Measurements from ENCODE around the gene TPRN.

Gene TPRN

GRCh38 chr9:137163805-137164204 lies 36.7 kb downstream of the TPRN start:
- no peaks in the 10 kb centered on the region for H3K4me1 ChIP-seq (ENCODE audit: control insufficient read depth, insufficient read depth, low read length)
- H3K36me3 ChIP-seq (ENCODE audit: control insufficient read depth, insufficient read depth, low read length, severe bottlenecking) = no peaks in the 10 kb centered on the region
- H3K9ac ChIP-seq (ENCODE audit: low read length) = no peak overlapping the region
- peaks cover 46% of the 10 kb centered on the region for H3K27me3 ChIP-seq (replicated peaks; ENCODE audit: control insufficient read depth, insufficient read depth, low read length)
- H3K4me3 ChIP-seq (ENCODE audit: low read length) = no peak overlapping the region
- DNase-seq (ENCODE audit: low read depth) = no peak
- no peaks in the 10 kb centered on the region for H3K9me3 ChIP-seq (ENCODE audit: control insufficient read depth, low read length)

GRCh38 chr9:137163365-137163715 lies 37.2 kb downstream of the TPRN start:
- no peak overlapping the region for H3K4me3 ChIP-seq (ENCODE audit: low read length)

GRCh38 chr9:137162505-137163364 lies 37.8 kb downstream of the TPRN start:
- no peak overlapping the region for H3K4me3 ChIP-seq (ENCODE audit: low read length)
- H3K4me1 ChIP-seq (ENCODE audit: control insufficient read depth, insufficient read depth, low read length) = no peaks in the 10 kb centered on the region

More at GRCh38 chr9:137163365-137163715, 37.2 kb downstream of the TPRN start:
- Histone ChIP-seq H3K9ac (ENCODE audit: low read length) (no peak overlapping the region), H3K36me3 (ENCODE audit: control insufficient read depth, insufficient read depth, low read length, severe bottlenecking) (no peaks in the 10 kb centered on the region), H3K9me3 (ENCODE audit: control insufficient read depth, low read length) (no peaks in the 10 kb centered on the region), H3K27me3 (replicated peaks; ENCODE audit: control insufficient read depth, insufficient read depth, low read length) (peaks cover 50% of the 10 kb centered on the region), H3K4me1 (ENCODE audit: control insufficient read depth, insufficient read depth, low read length) (no peaks in the 10 kb centered on the region)
- DNase-seq (ENCODE audit: low read depth) = peak; percentile 14

GRCh38 chr9:137161558-137162486 lies 38.7 kb downstream of the TPRN start:
- Histone ChIP-seq H3K36me3 (ENCODE audit: control insufficient read depth, insufficient read depth, low read length, severe bottlenecking) (no peaks in the 10 kb centered on the region), H3K4me3 (ENCODE audit: low read length) (no peak overlapping the region), H3K9me3 (ENCODE audit: control insufficient read depth, low read length) (no peaks in the 10 kb centered on the region), H3K9ac (ENCODE audit: low read length) (no peak overlapping the region), H3K27me3 (replicated peaks; ENCODE audit: control insufficient read depth, insufficient read depth, low read length) (peaks cover 59% of the 10 kb centered on the region), H3K4me1 (ENCODE audit: control insufficient read depth, insufficient read depth, low read length) (no peaks in the 10 kb centered on the region)
- DNase-seq (ENCODE audit: low read depth) = no peak

More at GRCh38 chr9:137162505-137163364, 37.8 kb downstream of the TPRN start:
- Histone ChIP-seq H3K27me3 (replicated peaks; ENCODE audit: control insufficient read depth, insufficient read depth, low read length) (peaks cover 55% of the 10 kb centered on the region), H3K9me3 (ENCODE audit: control insufficient read depth, low read length) (no peaks in the 10 kb centered on the region), H3K9ac (ENCODE audit: low read length) (no peak overlapping the region), H3K36me3 (ENCODE audit: control insufficient read depth, insufficient read depth, low read length, severe bottlenecking) (no peaks in the 10 kb centered on the region)
- peak; percentile 17 for DNase-seq (ENCODE audit: low read depth)

GRCh38 chr9:137160716-137161557 lies 39.6 kb downstream of the TPRN start:
- Histone ChIP-seq H3K9ac (ENCODE audit: low read length) (no peak overlapping the region), H3K4me1 (ENCODE audit: control insufficient read depth, insufficient read depth, low read length) (no peaks in the 10 kb centered on the region), H3K27me3 (replicated peaks; ENCODE audit: control insufficient read depth, insufficient read depth, low read length) (peaks cover 58% of the 10 kb centered on the region), H3K36me3 (ENCODE audit: control insufficient read depth, insufficient read depth, low read length, severe bottlenecking) (no peaks in the 10 kb centered on the region), H3K4me3 (ENCODE audit: low read length) (no peak overlapping the region), H3K9me3 (ENCODE audit: control insufficient read depth, low read length) (no peaks in the 10 kb centered on the region)
- no peak for DNase-seq (ENCODE audit: low read depth)

GRCh38 chr9:137160054-137160425 lies 40.5 kb downstream of the TPRN start:
- Histone ChIP-seq H3K9me3 (ENCODE audit: control insufficient read depth, low read length) (no peaks in the 10 kb centered on the region), H3K4me1 (ENCODE audit: control insufficient read depth, insufficient read depth, low read length) (no peaks in the 10 kb centered on the region), H3K4me3 (ENCODE audit: low read length) (no peak overlapping the region), H3K36me3 (ENCODE audit: control insufficient read depth, insufficient read depth, low read length, severe bottlenecking) (no peaks in the 10 kb centered on the region), H3K9ac (ENCODE audit: low read length) (no peak overlapping the region), H3K27me3 (replicated peaks; ENCODE audit: control insufficient read depth, insufficient read depth, low read length) (peaks cover 61% of the 10 kb centered on the region)
- no peak for DNase-seq (ENCODE audit: low read depth)

- Histone ChIP-seq H3K36me3 (ENCODE audit: control insufficient read depth, insufficient read depth, low read length, severe bottlenecking) (no peaks in the 10 kb centered on the region), H3K9ac (ENCODE audit: low read length) (no peak overlapping the region), H3K4me1 (ENCODE audit: control insufficient read depth, insufficient read depth, low read length) (no peaks in the 10 kb centered on the region), H3K4me3 (ENCODE audit: low read length) (no peak overlapping the region), H3K9me3 (ENCODE audit: control insufficient read depth, low read length) (no peaks in the 10 kb centered on the region), H3K27me3 (replicated peaks; ENCODE audit: control insufficient read depth, insufficient read depth, low read length) (peaks cover 56% of the 10 kb centered on the region)
- DNase-seq (ENCODE audit: low read depth) = no peak
These were observed 41.2 kb downstream of the TPRN start for GRCh38 chr9:137159105-137160053.

GRCh38 chr9:137158625-137159024 lies 41.9 kb downstream of the TPRN start:
- Histone ChIP-seq H3K4me3 (ENCODE audit: low read length) (no peak overlapping the region), H3K4me1 (ENCODE audit: control insufficient read depth, insufficient read depth, low read length) (no peaks in the 10 kb centered on the region), H3K9ac (ENCODE audit: low read length) (no peak overlapping the region), H3K27me3 (replicated peaks; ENCODE audit: control insufficient read depth, insufficient read depth, low read length) (peaks cover 50% of the 10 kb centered on the region), H3K9me3 (ENCODE audit: control insufficient read depth, low read length) (no peaks in the 10 kb centered on the region), H3K36me3 (ENCODE audit: control insufficient read depth, insufficient read depth, low read length, severe bottlenecking) (no peaks in the 10 kb centered on the region)
- no peak for DNase-seq (ENCODE audit: low read depth)

GRCh38 chr9:137157618-137158415 lies 42.7 kb downstream of the TPRN start:
- no peak for DNase-seq (ENCODE audit: low read depth)
- Histone ChIP-seq H3K9ac (ENCODE audit: low read length) (no peak overlapping the region), H3K4me1 (ENCODE audit: control insufficient read depth, insufficient read depth, low read length) (no peaks in the 10 kb centered on the region), H3K9me3 (ENCODE audit: control insufficient read depth, low read length) (no peaks in the 10 kb centered on the region), H3K36me3 (ENCODE audit: control insufficient read depth, insufficient read depth, low read length, severe bottlenecking) (no peaks in the 10 kb centered on the region), H3K27me3 (replicated peaks; ENCODE audit: control insufficient read depth, insufficient read depth, low read length) (peaks cover 47% of the 10 kb centered on the region), H3K4me3 (ENCODE audit: low read length) (no peak overlapping the region)

All from adipocyte (in vitro differentiated cells).